ENCODE measurements around the gene PNLIPRP1.

Gene PNLIPRP1

GRCh38 chr10:116632596-116633215 is 41.9 kb downstream of the PNLIPRP1 start:
- DNase-seq, result no peak

GRCh38 chr10:116633216-116633600 is 42.4 kb downstream of the PNLIPRP1 start:
- DNase-seq, result no peak

GRCh38 chr10:116634126-116634975 is 43.6 kb downstream of the PNLIPRP1 start:
- no peak for DNase-seq

GRCh38 chr10:116636385-116636784 is 45.6 kb downstream of the PNLIPRP1 start:
- DNase-seq, result no peak

- no peak for DNase-seq
Observed at GRCh38 chr10:116636976-116637375, 46.2 kb downstream of the PNLIPRP1 start.

- DNase-seq, result no peak
Observed at GRCh38 chr10:116637830-116638229, 47.1 kb downstream of the PNLIPRP1 start.

- no peak for DNase-seq
Observed at GRCh38 chr10:116646502-116646901, 55.7 kb downstream of the PNLIPRP1 start.

- DNase-seq, result no peak
Observed at GRCh38 chr10:116648903-116649302, 58.1 kb downstream of the PNLIPRP1 start.

GRCh38 chr10:116653885-116654284 is 63.1 kb downstream of the PNLIPRP1 start:
- no peak for DNase-seq

- DNase-seq, result no peak
Observed at GRCh38 chr10:116654816-116655215, 64.1 kb downstream of the PNLIPRP1 start.

- DNase-seq, result no peak
Observed at GRCh38 chr10:116655568-116655967, 64.8 kb downstream of the PNLIPRP1 start.

- no peak for DNase-seq
Observed at GRCh38 chr10:116656044-116656443, 65.3 kb downstream of the PNLIPRP1 start.

GRCh38 chr10:116657863-116658551 is 67.2 kb downstream of the PNLIPRP1 start:
- DNase-seq, result no peak
